Common myeloid progenitor, CD34-positive (primary cell): ENCODE results near the gene HADH. TPM values are rescaled to one million over a fixed set of nuclear protein-coding genes. Genes with fewer than 3 reads are reported as not detected.

ENCODE experiments used
- CTCF ChIA-PET: fragments of 350-600 bp; sonication (Branson Sonifier 250); formaldehyde crosslinking; loops from one replicate; lab custom pipeline; 2021; ENCODE audit warnings: antibody characterized with exemption; lab: Charles Lee
- POLR2A ChIA-PET: fragments of 350-600 bp; sonication (Branson Sonifier 250); formaldehyde crosslinking; loops from one replicate; lab custom pipeline; 2021; ENCODE audit warnings: antibody characterized with exemption; lab: Charles Lee
- DNase-seq, 3 donors: peaks; one replicate each; pipeline versions ENCODE4 v3.0.0 to v3.0.0-alpha.2; 2013
- H3K27ac ChIP-seq, 2 experiments: 1 replicate in 1 of 2; 2 replicates in 1 of 2; pipeline ENCODE4 v1.7.0; 2013; ENCODE audit warnings: inconsistent platforms in 2 of 2, low read length in 2 of 2, mild to moderate bottlenecking in 2 of 2, low read depth in 1 of 2, moderate library complexity in 1 of 2; ENCODE audit not compliant: severe bottlenecking in 2 of 2, insufficient read depth in 1 of 2, poor library complexity in 1 of 2
- H3K27me3 ChIP-seq, 5 experiments: replicated peaks in 2 of 5; 1 replicate in 3 of 5; 2 replicates in 2 of 5; pipeline versions ENCODE4 v1.6.1 to v1.7.0; 2013; ENCODE audit warnings: low read length in 4 of 5, mild to moderate bottlenecking in 2 of 5, moderate library complexity in 2 of 5, inconsistent platforms in 1 of 5; ENCODE audit not compliant: insufficient read depth in 5 of 5, control insufficient read depth in 4 of 5
- H3K36me3 ChIP-seq, 4 experiments: 1 replicate in 2 of 4; 2 replicates in 2 of 4; pipeline versions ENCODE4 v1.6.1 to v1.7.0; 2013; ENCODE audit warnings: low read length in 3 of 4, control low read depth in 1 of 4, mild to moderate bottlenecking in 1 of 4; ENCODE audit not compliant: control insufficient read depth in 4 of 4, insufficient read depth in 4 of 4
- H3K4me1 ChIP-seq, 4 experiments: 1 replicate in 3 of 4; 2 replicates in 1 of 4; pipeline versions ENCODE4 v1.6.1 to v1.7.1; 2013; ENCODE audit warnings: low read length in 3 of 4, mild to moderate bottlenecking in 3 of 4, control low read depth in 1 of 4, inconsistent platforms in 1 of 4, moderate library complexity in 1 of 4; ENCODE audit not compliant: control insufficient read depth in 4 of 4, insufficient read depth in 4 of 4; ENCODE audit errors: control extremely low read depth in 1 of 4
- H3K4me3 ChIP-seq, 7 experiments: 1 replicate in 4 of 7; 2 replicates in 3 of 7; pipeline versions ENCODE4 v1.5.1 to v1.7.0; 2013; ENCODE audit warnings: mild to moderate bottlenecking in 7 of 7, low read length in 6 of 7, moderate library complexity in 6 of 7, inconsistent platforms in 2 of 7, low read depth in 2 of 7, control low read depth in 1 of 7; ENCODE audit not compliant: insufficient read depth in 4 of 7, control insufficient read depth in 1 of 7; ENCODE audit errors: extremely low read depth in 1 of 7
- H3K9me3 ChIP-seq, 5 experiments: 1 replicate in 4 of 5; 2 replicates in 1 of 5; pipeline versions ENCODE4 v1.6.1 to v1.7.1; 2013; ENCODE audit warnings: low read length in 4 of 5, mild to moderate bottlenecking in 2 of 5, inconsistent platforms in 1 of 5, low read depth in 1 of 5, moderate library complexity in 1 of 5; ENCODE audit not compliant: control insufficient read depth in 4 of 5, insufficient read depth in 2 of 5; ENCODE audit errors: control extremely low read depth in 1 of 5
- WGBS: methylation state at CpG from one replicate; pipeline ENCODE4 v1.1.5; 2013; ENCODE audit not compliant: insufficient coverage; 5-methylcytosine and 5-hydroxymethylcytosine counted together
- polyA plus RNA-seq: library from polyadenylated mRNA; unstranded; fragments of 120-200 nt; gene quantifications from one replicate; pipeline ENCODE4 v1.2.1, GENCODE V29; 2013

The HADH gene
- polyA plus RNA-seq: 62.0 TPM

DNA sequence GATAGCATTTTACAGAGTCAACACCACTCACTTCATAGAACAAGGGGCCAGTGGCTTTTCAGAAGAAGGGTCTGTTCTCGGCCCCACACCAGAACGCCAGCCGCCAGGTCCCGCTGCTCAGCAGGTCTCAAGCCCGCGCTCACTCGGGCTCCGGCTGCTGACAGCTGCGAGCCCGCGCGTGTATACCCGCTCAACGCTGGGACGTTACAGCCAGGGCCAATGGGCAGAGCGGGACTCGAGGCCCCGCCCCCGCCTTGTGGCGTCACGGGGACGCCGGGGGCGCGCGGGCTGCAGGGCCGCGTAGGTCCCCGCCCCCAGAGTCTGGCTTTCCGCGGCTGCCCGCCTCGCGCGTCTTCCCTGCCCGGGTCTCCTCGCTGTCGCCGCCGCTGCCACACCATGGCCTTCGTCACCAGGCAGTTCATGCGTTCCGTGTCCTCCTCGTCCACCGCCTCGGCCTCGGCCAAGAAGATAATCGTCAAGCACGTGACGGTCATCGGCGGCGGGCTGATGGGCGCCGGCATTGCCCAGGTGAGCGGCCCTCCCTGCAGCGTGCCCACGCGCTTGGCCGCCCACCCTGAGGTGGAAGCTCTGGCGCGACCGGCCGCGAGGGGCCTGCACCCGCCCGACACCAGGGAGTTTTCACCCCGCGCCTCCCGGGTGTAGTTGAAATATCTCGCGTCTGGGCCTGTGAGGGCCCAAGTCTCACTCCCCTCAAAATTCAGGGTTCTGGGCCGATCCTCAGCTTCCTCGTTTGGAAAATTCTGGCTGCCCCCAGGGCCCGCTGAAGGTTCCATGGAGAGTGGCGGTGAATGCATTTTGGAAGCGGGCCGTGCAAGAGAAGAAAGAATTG lies at the start of gene HADH:
TSS of gene HADH (plus strand) at position 353 of the 850 bp plus-strand sequence. CDS start at position 397, 44 bp downstream.
- H3K36me3 ChIP-seq: peaks cover 0 to 6% (median 2%) of the 10 kb centered on the region in 4 experiments
- peaks cover 16 to 46% (median 33%) of the 10 kb centered on the region in 4 experiments for H3K4me1 ChIP-seq
- ChIA-PET POLR2A (interaction anchor here (1.2 kb wide), 1 partner anchor 660 kb away, joined by 5 read pairs; the partner anchor contains the start of gene OSTC), CTCF (interaction anchor here (1.2 kb wide), 1 partner anchor 10 kb away, joined by 4 read pairs; no protein-coding TSS in a partner anchor)
- H3K27me3 ChIP-seq: no peaks in the 10 kb centered on the region
- 0% methylated on average over 65 of the region's 78 CpGs for WGBS
- H3K9me3 ChIP-seq: no peaks in the 10 kb centered on the region
- H3K4me3 ChIP-seq: peak within 1 kb of the TSS; percentile 63 to 91 (median 80)
- peak within 1 kb of the TSS; percentile 51 to 75 for H3K27ac ChIP-seq
- DNase-seq: peak; percentile 93 to 96 (median 96)

DNA sequence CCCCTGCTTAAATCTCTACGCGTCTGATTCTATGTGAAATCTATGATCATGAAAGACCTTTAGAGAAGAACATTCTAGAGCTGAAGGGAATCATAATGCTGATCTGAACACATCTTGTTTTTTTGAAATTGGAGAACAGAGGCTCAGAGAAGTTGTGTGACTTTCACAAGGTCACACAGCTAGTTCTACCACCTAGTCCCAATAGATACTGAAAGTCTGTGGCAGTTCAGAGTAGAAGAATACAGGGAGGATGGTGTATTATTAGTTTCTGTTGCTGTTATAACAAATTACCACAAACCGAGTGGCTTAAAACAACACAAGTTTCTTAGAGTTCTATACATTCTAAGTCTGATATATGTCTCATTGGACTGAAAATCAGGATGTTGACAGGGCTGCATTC lies 43.9 kb upstream of the HADH start:
- Histone ChIP-seq H3K27ac (no peak overlapping the region), H3K9me3 (peaks cover 0 to 10% (median 3%) of the 10 kb centered on the region in 5 experiments), H3K27me3 (no peaks in the 10 kb centered on the region), H3K36me3 (peaks cover 0 to 23% (median 8%) of the 10 kb centered on the region in 4 experiments), H3K4me1 (no peaks in the 10 kb centered on the region), H3K4me3 (no peak overlapping the region)
- DNase-seq: no peak
- ChIA-PET CTCF (no interaction called here), POLR2A (no interaction called here)
- WGBS: no CpG with 5 or more reads among the region's 3 CpGs

DNA sequence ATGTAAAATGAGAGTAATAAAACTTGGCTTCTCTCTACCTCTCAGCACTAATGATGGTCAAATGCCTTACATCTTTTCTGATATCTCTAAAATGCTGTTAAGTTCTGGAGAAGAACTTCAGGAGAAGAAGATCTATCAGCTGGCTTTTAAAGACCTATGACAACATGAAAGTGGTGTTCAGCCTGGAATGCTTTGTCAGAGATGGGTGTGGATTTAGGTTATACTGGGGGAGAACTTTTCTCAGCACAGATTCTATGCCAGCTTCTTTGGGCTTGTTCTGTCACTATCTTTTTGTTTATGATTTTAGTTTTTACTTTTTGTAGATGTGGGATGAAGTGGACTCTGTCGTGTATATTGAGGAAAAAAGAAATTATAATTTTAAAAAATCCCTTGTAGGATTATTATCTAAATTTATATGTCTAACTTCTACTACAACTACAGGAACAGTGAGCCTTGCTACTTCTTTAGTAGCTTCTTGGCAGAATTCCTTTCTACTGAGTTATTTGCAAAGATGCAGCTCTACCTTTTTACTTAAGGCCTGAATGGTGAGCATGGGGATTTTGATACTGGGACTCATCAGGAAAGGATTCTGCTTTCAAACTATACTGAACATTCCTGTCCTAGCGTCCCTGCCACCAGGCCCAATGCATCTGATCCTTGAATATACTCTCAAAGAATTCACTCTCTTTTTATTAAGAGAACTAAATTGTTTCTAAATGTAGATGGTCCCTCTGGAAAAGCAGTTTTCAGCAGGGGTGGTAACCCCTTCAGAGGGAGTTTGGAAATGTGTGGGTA lies 38.7 kb upstream of the HADH start:
- Histone ChIP-seq H3K36me3 (peaks cover 0 to 32% (median 7%) of the 10 kb centered on the region in 4 experiments), H3K27ac (no peak overlapping the region), H3K9me3 (peaks cover 0 to 8% (median 0%) of the 10 kb centered on the region in 5 experiments), H3K27me3 (no peaks in the 10 kb centered on the region), H3K4me1 (no peaks in the 10 kb centered on the region), H3K4me3 (no peak overlapping the region)
- ChIA-PET CTCF (interaction anchor here (1.1 kb wide), 1 partner anchor 9 kb away, joined by 3 read pairs; no protein-coding TSS in a partner anchor), POLR2A (no interaction called here)
- DNase-seq: no peak
- WGBS: no CpG with 5 or more reads among the region's 2 CpGs

DNA sequence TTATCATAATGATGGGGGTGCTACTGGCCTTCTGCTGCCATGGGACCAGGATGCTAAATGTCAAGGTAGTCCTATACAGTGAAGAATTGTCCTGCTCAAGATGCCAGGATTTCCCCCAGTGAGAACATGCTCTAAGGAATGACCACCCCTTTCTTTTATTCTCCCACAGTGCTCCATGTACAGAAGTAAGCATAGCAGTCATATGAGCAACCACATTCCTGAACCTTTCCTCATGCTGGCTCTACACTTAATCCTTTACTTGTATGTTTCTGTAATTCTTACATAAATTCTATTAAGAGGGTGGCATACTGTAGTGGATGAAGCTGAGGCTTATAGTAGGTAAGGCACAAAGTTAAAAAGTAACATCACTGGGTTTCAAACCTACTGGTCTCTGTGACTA lies 38.1 kb upstream of the HADH start:
- no peak overlapping the region for H3K27ac ChIP-seq
- no peaks in the 10 kb centered on the region for H3K4me1 ChIP-seq
- H3K9me3 ChIP-seq: peaks cover 0 to 10% (median 0%) of the 10 kb centered on the region in 5 experiments
- no peak for DNase-seq
- no peaks in the 10 kb centered on the region for H3K27me3 ChIP-seq
- ChIA-PET POLR2A (no interaction called here), CTCF (no interaction called here)
- peaks cover 0 to 30% (median 5%) of the 10 kb centered on the region in 4 experiments for H3K36me3 ChIP-seq
- H3K4me3 ChIP-seq: no peak overlapping the region

DNA sequence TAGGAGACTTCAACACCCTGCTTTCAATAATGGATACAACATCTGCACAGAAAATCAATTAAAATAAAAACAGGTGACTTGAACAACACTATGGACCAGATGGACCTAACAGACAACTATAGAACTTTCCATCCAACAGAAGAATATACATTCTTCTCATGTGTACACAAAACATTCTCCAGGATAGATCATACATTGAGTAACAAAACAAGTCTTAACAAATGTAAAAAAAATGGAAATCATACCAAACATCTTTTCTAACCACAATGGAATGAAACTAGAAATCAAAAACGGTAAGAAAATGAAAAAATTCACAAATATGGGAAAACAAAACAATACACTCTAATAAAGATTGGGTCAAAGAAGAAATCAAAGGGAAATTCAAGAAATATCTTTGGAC lies 33.7 kb upstream of the HADH start:
- no peaks in the 10 kb centered on the region for H3K4me1 ChIP-seq
- no peaks in the 10 kb centered on the region for H3K27me3 ChIP-seq

DNA sequence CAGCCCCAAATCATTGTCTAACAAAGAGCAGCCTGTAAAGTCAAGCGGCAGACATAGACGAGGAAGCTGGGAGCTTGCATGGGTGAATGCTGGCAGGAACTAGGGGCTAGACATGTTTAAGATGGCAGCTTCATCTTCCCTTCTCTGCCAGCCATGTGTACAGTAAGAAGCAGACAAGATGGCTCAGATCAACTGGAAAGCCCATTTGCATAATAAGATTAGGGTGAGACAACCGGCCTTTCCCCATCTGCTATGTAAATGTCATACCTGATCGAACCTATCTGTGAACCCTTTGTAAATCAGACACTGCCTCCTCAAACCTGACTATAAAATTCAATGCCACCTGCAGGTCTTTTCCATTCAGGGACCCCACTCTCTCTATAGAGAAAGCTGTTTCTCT lies 22.8 kb upstream of the HADH start:
- H3K9me3 ChIP-seq: no peaks in the 10 kb centered on the region
- 89% methylated on average over 3 of the region's 4 CpGs for WGBS
- no peak for DNase-seq
- no peaks in the 10 kb centered on the region for H3K36me3 ChIP-seq
- POLR2A ChIA-PET: no interaction called here
- no peak overlapping the region for H3K4me3 ChIP-seq
- no peak overlapping the region for H3K27ac ChIP-seq
- CTCF ChIA-PET: no interaction called here
- H3K4me1 ChIP-seq: no peaks in the 10 kb centered on the region
- H3K27me3 ChIP-seq: no peaks in the 10 kb centered on the region

More for the DNA sequence above, 33.7 kb upstream of the HADH start:
- H3K9me3 ChIP-seq: peaks cover 0 to 13% (median 0%) of the 10 kb centered on the region in 5 experiments
- no peak overlapping the region for H3K4me3 ChIP-seq
- POLR2A ChIA-PET: no interaction called here
- peaks cover 0 to 8% (median 0%) of the 10 kb centered on the region in 4 experiments for H3K36me3 ChIP-seq
- no peak for DNase-seq
- no CpG with 5 or more reads among the region's 1 CpG for WGBS
- CTCF ChIA-PET: no interaction called here
- no peak overlapping the region for H3K27ac ChIP-seq
